ENCODE measurements around the gene MED4. TPM values are rescaled to one million over a fixed set of nuclear protein-coding genes. Genes with fewer than 3 reads are reported as not detected.
A peak's percentile ranks its signal among the peaks of the same experiment; 100 is the strongest.

Gene MED4
- total and polyA plus RNA-seq, 2 experiments from 2014 or later, result 31.9 to 66.1 TPM

DNA sequence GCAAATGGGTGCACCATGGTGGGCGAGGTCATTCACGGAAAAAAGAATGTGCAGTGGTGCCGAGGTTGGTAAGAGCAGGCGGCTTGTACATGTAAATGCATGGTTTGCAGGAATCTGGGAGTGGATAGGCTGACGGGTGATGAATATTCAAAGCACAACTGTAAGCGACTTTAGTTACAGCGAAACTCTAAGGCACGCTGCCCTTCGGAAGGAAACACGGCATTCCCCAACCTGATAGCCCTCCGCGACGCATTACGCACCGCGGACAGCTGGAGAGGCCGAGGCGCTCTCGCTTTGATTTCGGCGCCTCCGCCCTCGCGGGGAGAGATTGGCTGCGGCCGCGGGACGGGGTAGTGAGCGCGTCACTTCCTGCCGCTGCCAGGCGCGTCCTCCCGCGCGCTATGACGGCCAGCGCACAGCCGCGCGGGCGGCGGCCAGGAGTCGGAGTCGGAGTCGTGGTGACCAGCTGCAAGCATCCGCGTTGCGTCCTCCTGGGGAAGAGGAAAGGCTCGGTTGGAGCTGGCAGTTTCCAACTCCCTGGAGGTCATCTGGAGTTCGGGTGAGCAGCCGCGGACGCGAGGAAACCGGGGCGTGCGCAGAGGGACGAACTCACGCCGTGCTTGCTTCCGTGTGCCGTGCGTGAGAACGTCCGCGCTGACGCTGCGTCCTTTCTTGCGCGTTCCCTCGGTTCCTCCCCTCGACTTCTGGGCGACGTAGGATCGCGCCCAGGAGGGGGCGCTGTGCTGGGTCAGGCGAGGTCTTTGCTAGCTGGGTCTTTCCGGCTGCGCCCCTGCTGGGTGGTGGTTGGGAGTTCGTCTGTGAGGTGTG, 57.3 kb downstream of the MED4 start, which contains the start of gene NUDT15:
TSS of gene NUDT15 (plus strand) at position 381 of the 828 bp plus-strand sequence. CDS start at position 402, 21 bp downstream.
- Histone ChIP-seq H3K27me3 (replicated peaks; ENCODE audit: insufficient read depth) (no peaks in the 10 kb centered on the region), H3K9me2 (ENCODE audit: insufficient read depth) (no peaks in the 10 kb centered on the region), H3K9me3 (ENCODE audit: low read depth) (no peaks in the 10 kb centered on the region), H4K20me1 (ENCODE audit: insufficient read depth) (no peaks in the 10 kb centered on the region), H3K4me3 (peak within 1 kb of the TSS; percentile 97), H3K79me2 (ENCODE audit: insufficient read depth) (peaks cover 35% of the 10 kb centered on the region), H3F3A (ENCODE audit: insufficient read depth) (peaks cover 10% of the 10 kb centered on the region), H3K9ac (peak within 1 kb of the TSS; percentile 95), H3K27ac (peak within 1 kb of the TSS; percentile 99), H2AFZ (peak within 1 kb of the TSS; percentile 95), H3K4me1 (ENCODE audit: insufficient read depth) (peaks cover 26% of the 10 kb centered on the region), H3K36me3 (ENCODE audit: low read depth) (no peaks in the 10 kb centered on the region; the same call in 1 of the 2 replicates), H3K4me2 (ENCODE audit: unreplicated experiment) (peak within 1 kb of the TSS; percentile 100)
- peak; percentile 98 for DNase-seq
- in situ Hi-C loops (cut with MboI), result no loop called here
- WGBS, 2 experiments (ENCODE audit: low coverage in 1 of 2, low lambda C conversion rate in 2 of 2, missing lambda C conversion rate in 2 of 2), result 0 to 1% methylated on average over 76 to 80 of the region's 82 CpGs
- TF ChIP-seq EZH2 (IDR thresholded peaks at IDR 0.05; ENCODE audit: insufficient read depth, poor library complexity, severe bottlenecking), result no peak
- no peak for TF ChIP-seq EZH2phosphoT487 (IDR thresholded peaks at IDR 0.05; ENCODE audit: insufficient read depth, low read depth)

DNA sequence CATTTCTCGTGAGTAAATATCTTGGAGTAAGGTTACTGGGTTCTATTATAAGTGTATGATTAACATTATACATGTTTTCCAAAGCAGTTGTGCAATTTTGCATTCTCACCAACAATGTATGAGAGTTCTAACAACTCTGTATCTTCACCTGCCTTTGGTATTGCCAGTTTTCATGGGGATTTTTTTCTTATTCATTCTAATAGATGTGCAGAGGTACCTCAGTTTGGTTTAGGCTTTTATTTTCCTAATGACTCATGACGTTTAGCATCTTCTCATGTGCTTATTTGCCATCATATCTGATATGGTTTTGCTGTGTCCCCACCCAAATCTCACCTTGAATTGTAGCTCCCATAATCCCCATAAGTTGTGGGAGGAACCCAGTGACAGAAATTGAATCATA, 65.0 kb downstream of the MED4 start:
- no peak for TF ChIP-seq EZH2 (IDR thresholded peaks at IDR 0.05; ENCODE audit: insufficient read depth, poor library complexity, severe bottlenecking)
- no peak for TF ChIP-seq EZH2phosphoT487 (IDR thresholded peaks at IDR 0.05; ENCODE audit: insufficient read depth, low read depth)
- in situ Hi-C loops (cut with MboI), result no loop called here
- no peaks in the 10 kb centered on the region for H3K27me3 ChIP-seq (replicated peaks; ENCODE audit: insufficient read depth)
- no peaks in the 10 kb centered on the region; the same call in 1 of the 2 replicates for H3K36me3 ChIP-seq (ENCODE audit: low read depth)
- DNase-seq, result no peak
- no peak overlapping the region for H3K27ac ChIP-seq
- peaks cover 6% of the 10 kb centered on the region; the same call in 1 of the 2 replicates for H3K79me2 ChIP-seq (ENCODE audit: insufficient read depth)
- 45 to 50% methylated on average over 2 of the region's 2 CpGs for WGBS, 2 experiments (ENCODE audit: low coverage in 1 of 2, low lambda C conversion rate in 2 of 2, missing lambda C conversion rate in 2 of 2)
- no peaks in the 10 kb centered on the region for H4K20me1 ChIP-seq (ENCODE audit: insufficient read depth)
- no peak overlapping the region for H2AFZ ChIP-seq
- no peak overlapping the region for H3K9ac ChIP-seq
- H3K9me3 ChIP-seq (ENCODE audit: low read depth), result no peaks in the 10 kb centered on the region
- no peaks in the 10 kb centered on the region for H3K4me1 ChIP-seq (ENCODE audit: insufficient read depth)
- H3K4me3 ChIP-seq, result no peak overlapping the region
- H3F3A ChIP-seq (ENCODE audit: insufficient read depth), result no peaks in the 10 kb centered on the region
- no peaks in the 10 kb centered on the region for H3K9me2 ChIP-seq (ENCODE audit: insufficient read depth)
- no peak overlapping the region for H3K4me2 ChIP-seq (ENCODE audit: unreplicated experiment)

DNA sequence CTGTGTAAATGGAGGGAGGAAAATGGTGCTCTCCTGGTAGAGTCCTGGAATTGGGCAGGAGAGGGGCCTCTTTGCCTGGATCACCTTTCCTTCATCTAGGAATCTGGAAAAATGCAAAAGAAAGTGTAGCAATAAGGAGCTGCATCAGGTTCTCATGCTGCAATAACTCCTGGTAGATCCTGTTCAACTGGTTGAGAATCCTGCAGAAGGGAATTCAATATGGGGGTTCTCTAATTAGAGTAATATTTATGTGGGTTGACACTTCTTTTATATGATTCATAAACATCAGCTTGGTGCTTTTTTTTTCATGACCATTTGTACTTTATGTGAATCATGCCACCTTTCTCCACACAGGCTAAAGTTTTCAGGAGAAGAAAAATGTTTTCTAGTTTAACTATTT, 66.8 kb downstream of the MED4 start:
- in situ Hi-C loops (cut with MboI), result no loop called here
- TF ChIP-seq EZH2 (IDR thresholded peaks at IDR 0.05; ENCODE audit: insufficient read depth, poor library complexity, severe bottlenecking), result no peak
- no peak for TF ChIP-seq EZH2phosphoT487 (IDR thresholded peaks at IDR 0.05; ENCODE audit: insufficient read depth, low read depth)
- no peak for DNase-seq
- H3K27me3 ChIP-seq (replicated peaks; ENCODE audit: insufficient read depth), result no peaks in the 10 kb centered on the region
- H3K4me1 ChIP-seq (ENCODE audit: insufficient read depth), result no peaks in the 10 kb centered on the region
- no peaks in the 10 kb centered on the region for H3K9me3 ChIP-seq (ENCODE audit: low read depth)
- no peak overlapping the region for H3K9ac ChIP-seq
- H3K4me2 ChIP-seq (ENCODE audit: unreplicated experiment), result no peak overlapping the region
- no peaks in the 10 kb centered on the region for H3K9me2 ChIP-seq (ENCODE audit: insufficient read depth)
- no peak overlapping the region for H3K4me3 ChIP-seq
- H3K27ac ChIP-seq, result no peak overlapping the region
- no peaks in the 10 kb centered on the region for H3K36me3 ChIP-seq (ENCODE audit: low read depth)
- no peaks in the 10 kb centered on the region for H4K20me1 ChIP-seq (ENCODE audit: insufficient read depth)
- no peak overlapping the region for H2AFZ ChIP-seq
- no peaks in the 10 kb centered on the region for H3F3A ChIP-seq (ENCODE audit: insufficient read depth)
- 0 out of 2 replicates have a peak, but pooled peaks cover 6% of the 10 kb centered on the region for H3K79me2 ChIP-seq (ENCODE audit: insufficient read depth)

Small RNAs within 50 kb of the gene (small RNA-seq; reads per million reads assigned to genes)
- gene POLR2KP2 (ENCODE audit: low read depth, low replicate concordance), result not detected

Other genes starting within 250 kb of the MED4 start
- gene SUCLA2, start 93.8 kb downstream of the MED4 start, total RNA-seq (2014; rRNA removed; shearing (Covaris generic)), result 39.1 and 48.6 TPM in 2 replicates
- 69.4 and 69.8 TPM in 2 replicates for gene SUCLA2, start 93.8 kb downstream of the MED4 start, polyA plus RNA-seq (2016; fragmentation: Nextera tagmentation; extraction: Ambion mirVana)
- 17.8 and 20.0 TPM in 2 replicates for gene NUDT15, start 57.4 kb downstream of the MED4 start, total RNA-seq (2014; rRNA removed; shearing (Covaris generic))
- 19.5 and 19.6 TPM in 2 replicates for gene NUDT15, start 57.4 kb downstream of the MED4 start, polyA plus RNA-seq (2016; fragmentation: Nextera tagmentation; extraction: Ambion mirVana)
- gene ITM2B, start 138.1 kb upstream of the MED4 start, total RNA-seq (2014; rRNA removed; shearing (Covaris generic)), result 263 and 295 TPM in 2 replicates
- gene ITM2B, start 138.1 kb upstream of the MED4 start, polyA plus RNA-seq (2016; fragmentation: Nextera tagmentation; extraction: Ambion mirVana), result 689 and 690 TPM in 2 replicates
- gene RB1, start 208.6 kb upstream of the MED4 start, total RNA-seq (2014; rRNA removed; shearing (Covaris generic)), result 31.0 and 39.5 TPM in 2 replicates
- 24.5 and 25.5 TPM in 2 replicates for gene RB1, start 208.6 kb upstream of the MED4 start, polyA plus RNA-seq (2016; fragmentation: Nextera tagmentation; extraction: Ambion mirVana)

All from GM23248 (cell line).